ENCODE results near the gene HECTD2. TPM values are rescaled to one million over a fixed set of nuclear protein-coding genes. Genes with fewer than 3 reads are reported as not detected.

The HECTD2 gene
- total and polyA plus RNA-seq, 2 of the 8 experiments (the other 6 are each of a cell fraction or from before 2014, with no cell fraction given), result 5.7 to 11.9 TPM

DNA sequence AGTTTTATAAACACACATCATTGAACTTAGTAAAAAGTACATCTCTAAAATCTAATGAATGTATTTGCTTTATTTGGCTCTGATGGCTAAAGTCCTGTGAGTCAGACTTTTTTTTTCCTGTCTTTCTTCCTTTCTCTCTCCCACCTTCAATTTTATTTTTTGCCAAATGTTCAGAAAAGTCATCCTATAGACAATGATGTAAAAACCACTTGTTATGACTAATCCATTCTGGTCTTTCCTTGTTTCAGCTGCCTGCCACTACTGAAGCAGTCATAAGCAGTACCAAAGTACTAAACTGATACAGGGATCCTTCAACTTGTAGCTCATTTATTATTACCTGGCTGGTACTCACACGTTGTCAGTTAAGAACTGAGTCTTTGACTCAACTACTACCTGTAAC, 23.9 kb downstream of the HECTD2 start:
- Histone ChIP-seq H3K4ac (replicated peaks; ENCODE audit: insufficient read length, low read depth, low read length) (no peak overlapping the region), H3K56ac (replicated peaks; ENCODE audit: insufficient read length, low read depth, low read length) (no peak overlapping the region), H3K18ac (ENCODE audit: extremely low read depth, low read length) (no peak overlapping the region), H3K4me3 (ENCODE audit: extremely low read depth in 1 of 4, insufficient read depth in 2 of 4, low read depth in 3 of 4, low read length in 4 of 4) (no peak overlapping the region), H3K79me2 (ENCODE audit: control insufficient read depth in 1 of 2, insufficient read depth in 2 of 2, low read length in 2 of 2) (no peaks in the 10 kb centered on the region), H3K36me3 (ENCODE audit: control insufficient read depth in 2 of 4, insufficient read depth in 4 of 4, low read length in 3 of 4) (peaks cover 0 to 2% (median 0%) of the 10 kb centered on the region in 4 experiments; a peak in 1 of 8 replicates), H3K79me1 (ENCODE audit: low read depth, low read length) (no peaks in the 10 kb centered on the region), H3K9ac (replicated peaks in 1 of 4; ENCODE audit: extremely low read depth in 1 of 4, low read depth in 3 of 4, low read length in 3 of 4) (no peak overlapping the region), H2BK20ac (ENCODE audit: low read length) (no peak overlapping the region), H2BK15ac (ENCODE audit: low read length) (no peak overlapping the region), H4K20me1 (replicated peaks in 1 of 2; ENCODE audit: control insufficient read depth in 1 of 2, insufficient read depth in 2 of 2, low read length in 2 of 2) (no peaks in the 10 kb centered on the region), H2BK5ac (ENCODE audit: low read depth, low read length) (no peak overlapping the region), H3K14ac (ENCODE audit: insufficient read length) (no peak overlapping the region), H3K23me2 (ENCODE audit: low read depth, low read length) (no peaks in the 10 kb centered on the region), H4K8ac (ENCODE audit: extremely low read depth, insufficient read depth, low read length) (no peak overlapping the region), H4K91ac (replicated peaks; ENCODE audit: insufficient read length, low read length) (no peak overlapping the region), H3K4me2 (ENCODE audit: insufficient read depth in 1 of 2, low read depth in 2 of 2, low read length in 2 of 2) (no peak overlapping the region), H3K23ac (ENCODE audit: insufficient read length) (no peak overlapping the region), H3K4me1 (replicated peaks in 1 of 4; ENCODE audit: control insufficient read depth in 3 of 4, insufficient read depth in 4 of 4, low read length in 3 of 4) (no peaks in the 10 kb centered on the region), H3K27me3 (replicated peaks in 1 of 4; ENCODE audit: control insufficient read depth in 3 of 4, extremely low read depth in 1 of 4, insufficient read depth in 3 of 4, low read length in 3 of 4) (no peaks in the 10 kb centered on the region), H4K5ac (ENCODE audit: insufficient read length, low read depth, low read length) (no peak overlapping the region), H2BK120ac (replicated peaks; ENCODE audit: low read depth, low read length) (no peak overlapping the region), H3K9me3 (ENCODE audit: insufficient read depth in 2 of 2, low read depth in 1 of 2, low read length in 1 of 2) (no peaks in the 10 kb centered on the region), H2AFZ (ENCODE audit: low read length) (no peak overlapping the region), H2AK5ac (ENCODE audit: low read depth, low read length) (no peak overlapping the region), H3K27ac (ENCODE audit: low read depth, low read length) (no peak overlapping the region), H2BK12ac (ENCODE audit: low read depth, low read length) (no peak overlapping the region)
- ChIA-PET POLR2A (ENCODE audit: partially characterized antibody) (no interaction called here), CTCF (ENCODE audit: partially characterized antibody) (interaction anchor here (0.9 kb wide), 1 partner anchor 261 kb away, joined by 5 read pairs; no protein-coding TSS in a partner anchor)
- 92% methylated on average over 1 of the region's 1 CpG; no CpG with 5 or more reads in 1 of the 2 experiments for WGBS, 2 experiments (ENCODE audit: extremely low coverage in 1 of 2, insufficient coverage in 1 of 2, insufficient read length in 1 of 2, insufficient replicate concordance in 2 of 2, low coverage in 1 of 2, low lambda C conversion rate in 2 of 2, missing lambda C conversion rate in 1 of 2)
- DNase-seq (ENCODE audit: low read depth in 1 of 2, low spot score in 2 of 2), result no peak
- TF ChIP-seq KDM4A (IDR thresholded peaks at IDR 0.05; ENCODE audit: low read depth, low read length, severe bottlenecking) (no peak), SRF (IDR thresholded peaks at IDR 0.05; ENCODE audit: low read depth, low read length) (no peak), NANOG (IDR thresholded peaks at IDR 0.05; ENCODE audit: insufficient read depth, low read depth, low read length, poor library complexity, severe bottlenecking) (no peak), EZH2 (IDR thresholded peaks at IDR 0.05; ENCODE audit: low read depth, low read length, severe bottlenecking) (no peak), RNF2 (IDR thresholded peaks at IDR 0.05; ENCODE audit: borderline replicate concordance, low read depth, low read length, missing control alignments, poor library complexity, severe bottlenecking) (no peak), SIX5 (IDR thresholded peaks at IDR 0.05; ENCODE audit: low read depth, low read length) (no peak), MAFK (IDR thresholded peaks at IDR 0.05; ENCODE audit: low read depth, low read length) (no peak), BRCA1 (IDR thresholded peaks at IDR 0.05; ENCODE audit: low read depth, low read length) (no peak), FOSL1 (IDR thresholded peaks at IDR 0.05; ENCODE audit: insufficient read depth, low read depth, low read length) (no peak)
- TF ChIP-seq, protein P1, sequence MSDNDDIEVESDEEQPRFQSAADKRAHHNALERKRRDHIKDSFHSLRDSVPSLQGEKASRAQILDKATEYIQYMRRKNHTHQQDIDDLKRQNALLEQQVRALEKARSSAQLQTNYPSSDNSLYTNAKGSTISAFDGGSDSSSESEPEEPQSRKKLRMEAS (IDR thresholded peaks at IDR 0.05), result no peak
- TF ChIP-seq, protein P2, sequence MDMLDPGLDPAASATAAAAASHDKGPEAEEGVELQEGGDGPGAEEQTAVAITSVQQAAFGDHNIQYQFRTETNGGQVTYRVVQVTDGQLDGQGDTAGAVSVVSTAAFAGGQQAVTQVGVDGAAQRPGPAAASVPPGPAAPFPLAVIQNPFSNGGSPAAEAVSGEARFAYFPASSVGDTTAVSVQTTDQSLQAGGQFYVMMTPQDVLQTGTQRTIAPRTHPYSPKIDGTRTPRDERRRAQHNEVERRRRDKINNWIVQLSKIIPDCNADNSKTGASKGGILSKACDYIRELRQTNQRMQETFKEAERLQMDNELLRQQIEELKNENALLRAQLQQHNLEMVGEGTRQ (IDR thresholded peaks at IDR 0.05; ENCODE audit: low read length), result no peak
- no peak for FAIRE-seq

Measured in H1 (cell line).